Right atrium auricular region (tissue), 2 donors: Measurements from ENCODE around the gene FFAR3. TPM values are rescaled to one million over a fixed set of nuclear protein-coding genes. Genes with fewer than 3 reads are reported as not detected.

Experiments used
- DNase-seq: peaks from one replicate; pipeline ENCODE4 v3.0.0-alpha.2; 2019; ENCODE audit warnings: low spot score
- H3K27ac ChIP-seq, 2 donors: fragments of 200-600 bp; sonication (generic); 1 replicate in 1 of 2; 2 replicates in 1 of 2; pipeline ENCODE4 v1.5.1; 2016 to 2019
- H3K27me3 ChIP-seq, 2 donors: fragments of 200-600 bp; sonication (generic); one replicate each; pipeline versions ENCODE4 v1.5.1 to v1.6.0; 2017 to 2019
- H3K36me3 ChIP-seq: fragments of 200-600 bp; sonication (generic); one replicate; pipeline ENCODE4 v1.5.1; 2016
- H3K4me1 ChIP-seq, 2 donors: fragments of 200-600 bp; sonication (generic); one replicate each; pipeline versions ENCODE4 v1.5.1 to v1.6.0; 2017 to 2019
- H3K4me3 ChIP-seq, 2 donors: fragments of 200-600 bp; sonication (generic); 1 replicate in 1 of 2; 2 replicates in 1 of 2; pipeline ENCODE4 v1.5.1; 2017 to 2019; ENCODE audit warnings: mild to moderate bottlenecking in 1 of 2, moderate library complexity in 1 of 2
- H3K9me3 ChIP-seq, 2 donors: fragments of 200-600 bp; sonication (generic); one replicate each; pipeline ENCODE4 v1.5.1; 2019
- CTCF ChIP-seq, 2 donors: fragments of 200-600 bp; sonication (generic); IDR thresholded peaks; one replicate each; pipeline ENCODE4 v1.5.1; 2019; ENCODE audit warnings: antibody characterized with exemption in 2 of 2
- total RNA-seq, 2 donors: library from RNA; depleted of rRNA; stranded (reverse); fragments of >200 nt; gene quantifications; one replicate each; pipeline ENCODE4 v1.1.0, GENCODE V29; 2016

The FFAR3 gene
- total RNA-seq, 2 donors from 2014 or later: not detected

- H3K27ac ChIP-seq: no peak overlapping the region
- TF ChIP-seq CTCF (IDR thresholded peaks at IDR 0.05): no peak
- no peaks in the 10 kb centered on the region for H3K4me1 ChIP-seq
- H3K36me3 ChIP-seq: no peaks in the 10 kb centered on the region
- peaks cover 0 to 10% of the 10 kb centered on the region in 2 donors for H3K9me3 ChIP-seq
- H3K27me3 ChIP-seq: no peaks in the 10 kb centered on the region
- H3K4me3 ChIP-seq: no peak overlapping the region
- DNase-seq: no peak
These were observed 30.2 kb downstream of the FFAR3 start for GRCh38 chr19:35388277-35389054.

GRCh38 chr19:35389192-35389861 lies 31.1 kb downstream of the FFAR3 start:
- TF ChIP-seq CTCF (IDR thresholded peaks at IDR 0.05): no peak
- Histone ChIP-seq H3K27me3 (no peaks in the 10 kb centered on the region), H3K4me1 (no peaks in the 10 kb centered on the region), H3K27ac (no peak overlapping the region), H3K9me3 (peaks cover 0 to 10% of the 10 kb centered on the region in 2 donors), H3K36me3 (no peaks in the 10 kb centered on the region), H3K4me3 (no peak overlapping the region)
- no peak for DNase-seq

GRCh38 chr19:35392742-35393715 lies 34.8 kb downstream of the FFAR3 start:
- Histone ChIP-seq H3K9me3 (no peaks in the 10 kb centered on the region), H3K36me3 (no peaks in the 10 kb centered on the region), H3K27me3 (no peaks in the 10 kb centered on the region), H3K27ac (no peak overlapping the region), H3K4me3 (no peak overlapping the region), H3K4me1 (no peaks in the 10 kb centered on the region)
- no peak for DNase-seq
- no peak for TF ChIP-seq CTCF (IDR thresholded peaks at IDR 0.05)

GRCh38 chr19:35395382-35396199 lies 37.3 kb downstream of the FFAR3 start:
- H3K4me1 ChIP-seq: no peaks in the 10 kb centered on the region
- H3K9me3 ChIP-seq: no peaks in the 10 kb centered on the region
- no peak overlapping the region for H3K4me3 ChIP-seq
- no peak for DNase-seq
- no peak for TF ChIP-seq CTCF (IDR thresholded peaks at IDR 0.05)
- no peak overlapping the region for H3K27ac ChIP-seq
- no peaks in the 10 kb centered on the region for H3K36me3 ChIP-seq
- no peaks in the 10 kb centered on the region for H3K27me3 ChIP-seq
